GM20000 (cell line): ENCODE data around the gene FAM43B.

Experiments used
- DNase-seq: peaks from one replicate; pipeline ENCODE4 v3.0.0; 2012; ENCODE audit warnings: low spot score
- CTCF ChIP-seq: IDR thresholded peaks from 2 replicates; pipeline ENCODE4 v1.5.1; 2012; ENCODE audit warnings: mild to moderate bottlenecking, control low read depth; ENCODE audit errors: extremely low read depth, missing control alignments

FAM43B gene

GRCh38 chr1:20538227-20538626 is 14.1 kb upstream of the FAM43B start:
- no peak for TF ChIP-seq CTCF
- no peak for DNase-seq

DNA sequence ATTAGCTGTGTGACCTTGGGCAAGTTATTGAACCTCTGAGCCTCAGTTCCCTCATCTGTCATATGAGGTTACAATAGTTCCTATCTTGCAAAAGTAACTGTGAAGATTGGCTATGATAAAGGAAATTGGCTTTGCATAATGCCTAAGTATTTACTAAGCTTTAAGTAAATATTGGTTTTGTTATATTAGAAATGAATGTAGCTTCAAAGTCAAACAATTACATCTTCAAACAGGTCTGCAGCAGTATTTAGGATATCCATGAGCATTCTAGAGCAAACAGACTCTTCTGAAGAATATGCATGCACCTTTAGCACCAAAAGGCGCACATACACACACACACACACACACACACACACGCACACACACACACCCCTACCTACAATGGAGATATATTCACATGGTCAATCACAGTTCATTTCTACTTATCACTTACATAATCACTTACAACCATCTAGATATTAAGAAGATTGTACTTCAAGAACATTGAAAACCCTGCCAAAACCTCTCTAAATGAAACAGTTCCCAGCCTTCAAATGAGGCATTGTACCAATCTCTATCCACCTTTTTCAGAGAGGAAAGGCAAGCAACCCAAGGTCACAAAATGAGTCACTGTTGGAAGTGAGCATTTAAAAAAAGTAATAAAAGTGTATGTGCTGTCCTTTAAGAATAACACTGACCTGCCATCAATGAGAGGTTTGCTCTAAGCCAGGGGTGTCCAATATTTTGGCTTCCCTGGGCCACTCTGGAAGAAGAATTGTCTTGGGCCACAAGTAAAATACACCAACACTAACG is 13.4 kb upstream of the FAM43B start:
- DNase-seq, result no peak
- TF ChIP-seq CTCF, result no peak

DNA sequence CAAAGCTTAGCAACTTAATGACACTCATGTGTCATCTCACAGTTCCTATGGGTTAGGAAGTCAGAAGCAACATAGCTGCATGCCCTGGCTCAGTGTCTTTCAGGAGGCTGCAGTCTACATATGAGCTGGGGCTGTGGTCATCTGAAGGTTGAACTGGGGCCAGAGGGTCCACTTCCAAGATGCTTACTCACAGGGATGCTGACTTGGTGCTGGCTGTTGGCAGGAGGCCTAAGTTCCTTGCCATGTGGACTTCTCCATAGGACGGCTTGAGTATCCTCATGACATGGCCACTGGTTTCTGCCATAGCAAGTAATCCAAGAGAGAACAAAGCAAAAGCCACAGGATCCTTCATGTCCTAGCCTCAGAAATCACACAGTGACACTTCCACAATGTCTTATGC is 12.1 kb upstream of the FAM43B start:
- no peak for TF ChIP-seq CTCF
- no peak for DNase-seq

GRCh38 chr1:20546637-20547036 is 5.7 kb upstream of the FAM43B start:
- no peak for DNase-seq
- no peak for TF ChIP-seq CTCF

GRCh38 chr1:20551161-20551560 is 1.2 kb upstream of the FAM43B start:
- TF ChIP-seq CTCF, result no peak
- no peak for DNase-seq

GRCh38 chr1:20552728-20553445 is 514 bp downstream of the FAM43B start:
- TF ChIP-seq CTCF, result no peak
- DNase-seq, result no peak

- DNase-seq, result no peak
- TF ChIP-seq CTCF, result no peak
Observed at GRCh38 chr1:20555025-20555757, 2.8 kb downstream of the FAM43B start.
